ENCODE data around the gene RGS10. TPM values are rescaled to one million over a fixed set of nuclear protein-coding genes. Genes with fewer than 3 reads are reported as not detected.

The RGS10 gene
- total and polyA plus RNA-seq, 9 of the 15 experiments (the other 6 are each of a cell fraction or from before 2014, with no cell fraction given): 31.9 to 123 (median 62.1) TPM

GRCh38 chr10:119466076-119466475 is 76.4 kb downstream of the RGS10 start:
- in situ Hi-C loops (cut with MboI) (no loop called here), intact Hi-C loops (cut with micrococcal nuclease) (no loop called here)
- Histone ChIP-seq H3K4me2 (ENCODE audit: insufficient read depth, low read length) (no peak overlapping the region), H2AFZ (ENCODE audit: low read depth, low read length) (no peak overlapping the region), H3K79me2 (ENCODE audit: control insufficient read depth, insufficient read depth, low read length) (no peaks in the 10 kb centered on the region), H3K27ac (ENCODE audit: extremely low read depth, low read depth, low read length) (no peak overlapping the region), H3K36me3 (ENCODE audit: control insufficient read depth, insufficient read depth, low read length) (no peaks in the 10 kb centered on the region), H3K9me3 (replicated peaks; ENCODE audit: control insufficient read depth, insufficient read depth, low read depth, low read length) (no peaks in the 10 kb centered on the region), H3K9ac (ENCODE audit: insufficient read depth in 1 of 2, low read depth in 2 of 2, low read length in 2 of 2) (no peak overlapping the region), H3K4me1 (replicated peaks in 1 of 2; ENCODE audit: control insufficient read depth in 2 of 2, insufficient read depth in 2 of 2, low read length in 2 of 2) (peaks cover 4 to 5% of the 10 kb centered on the region in 2 experiments; a peak in 3 of 5 replicates), H3K4me3 (no peak overlapping the region), H3K9me1 (ENCODE audit: control insufficient read depth, insufficient read depth, low read length) (no peaks in the 10 kb centered on the region), H4K20me1 (replicated peaks; ENCODE audit: control insufficient read depth, insufficient read depth, low read length) (no peaks in the 10 kb centered on the region), H3K27me3 (ENCODE audit: control insufficient read depth in 2 of 2, insufficient read depth in 2 of 2, low read length in 2 of 2) (peaks cover 0 to 4% of the 10 kb centered on the region in 2 experiments; a peak in 4 of 5 replicates)
- FAIRE-seq (no peak), ATAC-seq (no peak), DNase-seq (ENCODE audit: extremely low read depth in 1 of 4, low spot score in 3 of 4) (no peak)
- ChIA-PET CTCF (ENCODE audit: low intra/inter-chr PET ratio) (no interaction called here), POLR2A (no interaction called here)
- WGBS (ENCODE audit: insufficient coverage, low coverage, missing lambda C conversion rate): 0% methylated on average over 5 of the region's 10 CpGs
- BruUV-seq (replicated peaks): no TSS peak
- TF ChIP-seq ZNF699 (CRISPR knock-in tag; IDR thresholded peaks at IDR 0.05; ENCODE audit: insufficient replicate concordance) (no peak), ZNF518B (CRISPR knock-in tag; IDR thresholded peaks at IDR 0.05) (no peak), FUS (optimal IDR thresholded peaks at IDR 0.05; ENCODE audit: low read depth, low read length) (no peak), POLR2AphosphoS2 (IDR thresholded peaks at IDR 0.05; ENCODE audit: low read length) (no peak), SMARCB1 (IDR thresholded peaks at IDR 0.05; ENCODE audit: insufficient read length, low read depth) (no peak), ZNF583 (CRISPR knock-in tag; IDR thresholded peaks at IDR 0.05) (no peak), CREBBP (IDR thresholded peaks at IDR 0.05; ENCODE audit: low read depth, low read length) (no peak), TEAD4 (IDR thresholded peaks at IDR 0.05; ENCODE audit: low read length) (no peak), TEAD4 (CRISPR knock-in tag; IDR thresholded peaks at IDR 0.05; ENCODE audit: borderline replicate concordance) (no peak), ZNF175 (CRISPR knock-in tag; IDR thresholded peaks at IDR 0.05; ENCODE audit: low read depth) (no peak), ATF2 (CRISPR knock-in tag; IDR thresholded peaks at IDR 0.05) (no peak), BMI1 (IDR thresholded peaks at IDR 0.05; ENCODE audit: low read length) (no peak), ETS1 (conservative IDR thresholded peaks at IDR 0.05; ENCODE audit: control insufficient read depth, low read depth, low read length) (no peak), CBFB (CRISPR knock-in tag; IDR thresholded peaks at IDR 0.05) (no peak), ILK (tag; IDR thresholded peaks at IDR 0.05; ENCODE audit: borderline replicate concordance, low read depth) (no peak), IFI16 (CRISPR knock-in tag; IDR thresholded peaks at IDR 0.05) (no peak), MTA3 (IDR thresholded peaks at IDR 0.05; ENCODE audit: borderline replicate concordance) (no peak), ZNF431 (CRISPR knock-in tag; IDR thresholded peaks at IDR 0.05) (no peak), PCBP1 (IDR thresholded peaks at IDR 0.05; ENCODE audit: low read depth, low read length, poor library complexity, severe bottlenecking) (no peak)
